Occipital lobe (tissue), 2 donors: ENCODE results near the gene CDH23. TPM values are rescaled to one million over a fixed set of nuclear protein-coding genes. Genes with fewer than 3 reads are reported as not detected.

Source experiments
- DNase-seq: peaks from one replicate; lab custom pipeline; 2025; lab: John Stamatoyannopoulos, UW
- total RNA-seq: library from RNA; depleted of rRNA; stranded (reverse); fragments of >200 nt; gene quantifications from one replicate; pipeline ENCODE4 v1.2.3, GENCODE V29; 2014

The CDH23 gene
- total RNA-seq, 1 donor from 2014 or later, result 1.2 TPM

DNA sequence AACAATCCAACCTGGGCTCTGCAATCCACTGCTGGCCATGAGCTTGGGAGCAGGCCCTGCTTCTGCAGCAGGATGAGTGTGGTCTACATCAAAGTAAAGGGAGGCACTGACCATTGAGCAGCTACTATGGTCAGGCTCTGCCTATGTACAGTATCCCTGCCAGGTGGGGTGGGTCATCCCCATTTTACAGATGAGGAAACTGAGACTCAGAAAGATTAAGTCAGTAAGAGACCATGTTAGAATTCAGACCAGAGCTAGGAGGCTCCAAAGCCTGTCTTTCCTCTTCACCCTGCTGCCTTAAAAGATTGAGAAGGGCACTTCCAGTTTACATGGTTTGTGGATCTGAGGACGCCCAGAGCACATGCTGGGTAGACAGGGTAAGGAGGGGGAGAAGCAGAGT lies 27.1 kb upstream of the CDH23 start:
- DNase-seq, result no peak

DNA sequence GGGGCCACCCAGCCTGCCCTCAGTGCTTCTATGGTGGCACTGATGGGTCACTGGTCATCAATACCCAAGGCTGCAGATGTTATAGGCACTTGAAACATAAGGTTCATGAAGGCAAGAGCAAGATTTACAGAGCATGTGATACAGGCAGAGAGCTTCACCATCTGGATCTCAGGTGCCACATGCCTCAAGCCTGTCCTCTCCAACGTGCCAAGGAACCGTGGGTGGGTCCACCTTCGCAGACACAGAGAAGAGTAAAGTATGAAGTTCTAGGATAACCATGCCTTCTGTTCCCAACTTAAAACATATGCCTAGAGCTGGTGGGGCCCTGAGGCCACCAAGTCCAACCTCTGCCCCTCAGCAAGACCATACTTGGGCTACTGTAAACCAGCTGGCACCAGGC lies 26.7 kb upstream of the CDH23 start:
- DNase-seq, result no peak

DNA sequence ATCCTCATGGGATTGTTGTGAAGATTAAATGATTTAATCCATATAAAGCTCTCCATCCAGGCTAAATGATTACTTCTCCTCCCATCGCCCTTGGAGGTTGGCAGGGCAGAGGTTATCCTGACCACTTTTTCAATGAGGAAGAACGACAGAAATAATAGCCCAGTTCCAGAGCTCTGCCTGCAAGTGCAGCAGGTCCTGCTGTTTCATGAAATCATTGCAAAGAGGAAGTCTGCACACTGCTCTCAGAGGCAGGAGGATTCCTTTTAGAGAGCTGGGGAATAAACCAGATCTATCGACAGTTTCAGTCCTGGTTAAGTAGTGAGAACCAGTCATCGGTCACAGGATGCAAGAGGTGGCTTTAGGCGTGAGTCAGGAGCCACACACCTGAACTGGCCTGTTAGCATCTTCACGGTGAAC lies 25.0 kb upstream of the CDH23 start:
- no peak for DNase-seq

DNA sequence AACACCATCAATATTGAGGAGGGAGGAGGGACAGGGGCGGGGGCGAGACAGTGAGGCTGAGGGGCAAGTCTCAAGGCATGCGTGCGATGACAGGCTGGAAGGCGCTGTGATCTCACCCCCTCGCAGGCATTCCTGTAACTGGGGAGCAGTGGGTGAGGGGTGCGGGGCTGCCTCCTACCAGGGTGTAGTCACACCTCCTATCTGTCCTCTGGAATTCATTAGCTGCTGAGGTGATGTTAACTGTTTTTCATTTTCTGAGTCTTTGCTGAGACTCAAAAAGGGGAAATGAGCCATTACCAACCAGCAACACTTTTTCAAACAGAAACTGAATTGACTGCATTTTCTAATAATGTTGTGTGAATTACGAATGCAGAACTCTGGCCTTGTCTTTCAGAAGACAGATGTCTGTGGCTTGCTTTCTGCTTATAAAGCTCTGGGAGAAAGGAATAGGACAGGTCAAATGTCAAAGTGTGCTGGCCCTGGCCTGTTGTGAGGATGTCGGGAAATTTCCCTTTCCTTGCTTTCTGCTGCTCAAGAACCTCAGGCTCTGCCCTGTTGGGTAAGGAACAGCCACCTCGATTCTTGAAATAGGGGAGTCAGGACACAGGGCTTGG lies 23.7 kb upstream of the CDH23 start:
- no peak for DNase-seq

DNA sequence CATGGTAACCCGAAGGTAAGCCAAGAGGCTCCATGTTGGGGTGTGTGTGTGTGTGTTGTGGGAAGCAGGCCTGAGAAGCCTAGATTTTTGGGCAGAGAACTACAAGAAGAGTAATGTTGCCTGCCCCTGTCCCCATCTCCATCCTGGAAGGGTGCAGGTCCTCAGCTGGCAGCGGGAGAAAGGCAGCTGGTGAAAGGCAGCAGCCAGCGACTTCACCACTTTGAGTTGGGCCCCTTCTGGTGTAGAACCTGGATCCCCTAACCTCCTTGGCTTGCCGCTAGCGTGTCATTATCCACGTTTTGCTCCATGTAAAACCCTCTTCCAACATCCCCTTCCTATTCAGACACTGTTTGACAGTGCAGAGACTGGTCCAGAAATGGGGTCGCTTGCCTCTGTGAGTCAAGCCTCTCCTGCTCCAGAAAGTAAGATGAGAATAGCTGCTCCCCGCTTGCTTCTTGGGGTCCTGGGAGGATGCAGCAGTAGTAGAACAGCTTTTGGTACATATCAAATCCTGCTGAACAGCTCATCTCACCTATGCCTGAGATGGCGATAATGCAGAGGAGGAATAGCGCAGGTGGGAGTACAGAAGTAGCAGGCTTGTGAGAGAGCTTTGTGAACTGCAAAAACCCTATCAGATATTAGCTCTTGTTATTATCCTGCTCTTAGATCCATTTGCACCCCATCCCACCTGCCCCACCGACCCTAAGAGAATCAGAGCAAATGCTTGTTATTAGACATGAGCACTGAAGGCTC lies 22.1 kb upstream of the CDH23 start:
- no peak for DNase-seq

DNA sequence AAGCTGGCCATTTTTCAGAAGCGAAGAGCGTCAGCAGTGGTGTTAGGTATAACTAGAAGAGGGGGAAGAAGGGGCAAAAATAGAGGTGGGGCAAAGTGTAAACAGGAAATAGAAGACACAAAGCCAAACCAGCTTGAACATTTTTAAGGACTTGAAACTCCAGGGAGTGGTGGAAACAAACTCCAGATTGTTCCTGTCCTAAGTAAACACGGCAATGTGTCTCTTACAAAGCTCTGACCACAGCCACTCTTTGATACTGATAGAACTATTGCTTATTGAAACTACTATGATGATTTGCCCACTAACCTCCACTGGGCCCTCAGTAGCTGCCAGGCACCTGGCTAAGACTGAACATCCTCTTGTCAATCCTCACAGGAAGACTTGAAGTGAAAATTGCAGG lies 20.8 kb upstream of the CDH23 start:
- no peak for DNase-seq

DNA sequence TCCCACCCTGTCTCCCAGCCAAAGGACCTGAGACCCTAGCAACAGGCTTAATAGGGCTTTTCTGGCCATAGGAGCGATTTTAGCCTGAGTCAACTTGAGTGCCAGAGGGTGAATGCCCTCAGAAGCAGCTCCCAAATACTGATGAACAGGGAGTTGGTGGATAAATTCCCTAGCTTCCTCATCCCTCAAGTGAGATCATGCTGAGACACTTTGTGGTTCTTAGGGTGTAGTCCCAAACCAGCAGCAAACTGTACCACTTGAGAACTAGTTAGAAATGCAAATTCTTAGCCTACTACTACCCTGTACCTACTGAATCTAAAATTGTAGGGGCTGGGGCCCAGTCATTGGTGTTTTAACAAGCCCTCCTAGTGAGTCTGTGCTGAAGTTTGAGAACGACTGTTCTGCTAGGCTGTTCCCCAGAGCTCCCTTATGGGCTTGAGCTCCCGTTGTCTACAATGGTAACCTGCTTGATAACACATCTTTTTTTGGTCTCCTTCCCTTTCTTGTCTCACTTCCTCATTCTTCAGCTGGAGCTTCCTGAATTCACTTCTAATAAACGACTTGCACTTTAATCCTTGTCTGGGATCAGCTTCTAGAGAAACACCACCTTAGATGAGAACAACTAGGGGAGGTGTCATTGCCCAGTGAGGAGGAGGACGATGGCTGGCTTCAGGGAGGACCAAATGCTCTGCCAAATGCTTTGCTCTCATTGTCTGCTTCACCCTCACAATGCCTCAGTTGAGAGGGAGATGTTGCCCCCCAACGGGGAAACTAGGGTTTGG lies 18.2 kb upstream of the CDH23 start:
- DNase-seq, result no peak

DNA sequence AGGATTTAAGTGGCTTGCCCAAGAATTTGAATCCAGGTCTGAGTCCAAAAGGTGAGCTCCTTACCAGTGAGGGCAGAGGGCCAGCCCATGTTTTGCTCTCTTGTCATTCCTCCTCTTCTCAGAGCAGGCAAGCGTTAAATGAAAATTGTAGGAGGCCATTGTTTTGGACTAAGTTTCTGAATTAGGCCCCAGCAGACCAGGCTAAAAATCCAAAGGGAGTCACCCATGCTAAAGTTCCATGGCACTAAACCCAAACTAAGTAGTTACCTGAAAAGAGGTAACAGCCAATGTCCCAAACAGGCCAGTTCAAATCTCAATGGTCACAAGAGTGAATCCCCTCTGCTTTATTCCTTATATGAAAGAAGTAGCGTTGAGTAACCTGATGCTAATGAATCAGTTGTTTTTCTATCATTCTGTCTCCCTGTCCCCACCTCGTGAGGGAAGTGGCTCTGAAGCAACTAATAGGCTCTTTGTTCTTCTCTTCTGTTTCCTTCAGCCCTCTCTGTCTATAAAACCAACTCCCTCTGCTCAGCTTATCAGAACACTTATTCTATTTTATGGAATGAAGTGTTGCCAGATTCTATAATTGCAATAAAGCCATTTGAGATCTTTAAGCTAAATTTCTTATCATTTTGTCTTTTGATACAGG lies 17.5 kb upstream of the CDH23 start:
- DNase-seq, result no peak

DNA sequence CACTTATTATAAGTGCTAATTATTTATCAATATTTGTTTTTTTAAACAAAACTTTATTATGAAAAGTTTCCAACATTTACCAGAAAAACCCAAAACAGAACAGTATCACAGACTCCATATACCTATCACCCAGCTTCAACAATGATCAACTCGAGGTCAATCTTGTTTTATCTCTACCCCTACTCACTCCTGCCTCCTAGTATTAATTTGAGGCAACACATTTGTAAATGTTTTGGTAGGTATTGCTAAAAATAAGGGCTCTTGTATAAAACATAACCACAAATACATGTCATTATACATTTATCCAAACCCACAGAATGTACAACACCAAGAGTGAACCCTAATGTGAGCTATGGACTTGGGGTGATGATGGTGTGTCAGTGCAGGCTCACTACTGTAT lies 15.9 kb upstream of the CDH23 start:
- no peak for DNase-seq

DNA sequence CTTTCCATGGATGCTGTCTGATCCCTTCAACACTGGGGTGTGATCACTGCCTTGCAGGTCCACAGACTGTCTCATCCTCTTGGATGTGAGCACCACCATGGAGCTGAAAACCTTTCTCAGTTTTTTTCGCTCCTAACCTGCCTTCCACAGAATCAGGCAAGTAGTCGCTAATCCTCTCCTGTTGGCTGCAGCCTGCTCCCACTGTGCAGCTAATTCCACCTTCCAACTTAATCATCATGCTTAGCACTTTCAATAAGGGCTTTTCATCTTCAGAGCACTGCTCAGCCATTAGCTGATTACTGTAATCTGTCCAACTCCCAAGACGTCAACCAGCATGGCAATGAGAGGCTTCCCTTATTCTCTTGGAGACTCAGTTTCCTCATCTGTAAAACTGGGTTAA lies 15.1 kb upstream of the CDH23 start:
- no peak for DNase-seq

DNA sequence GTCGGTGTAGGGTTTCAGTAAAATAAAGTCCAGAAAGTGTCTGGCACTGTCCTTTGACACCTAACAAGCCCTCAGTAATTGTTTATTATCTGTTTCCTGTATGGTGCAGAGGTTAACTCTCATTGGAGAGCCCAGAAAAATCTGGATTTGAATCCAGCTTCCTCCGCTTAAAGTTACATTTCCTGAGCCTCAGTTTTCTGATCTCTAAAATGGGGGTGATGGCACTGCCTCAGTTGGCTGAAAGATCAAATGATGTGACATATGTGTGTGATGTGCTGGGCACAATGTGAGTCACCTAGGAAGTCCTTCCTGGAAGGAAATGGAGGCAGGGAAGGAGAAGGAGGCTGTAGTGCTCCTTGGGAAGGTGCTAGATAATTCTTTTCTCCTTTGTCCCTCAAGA lies 14.7 kb upstream of the CDH23 start:
- no peak for DNase-seq

DNA sequence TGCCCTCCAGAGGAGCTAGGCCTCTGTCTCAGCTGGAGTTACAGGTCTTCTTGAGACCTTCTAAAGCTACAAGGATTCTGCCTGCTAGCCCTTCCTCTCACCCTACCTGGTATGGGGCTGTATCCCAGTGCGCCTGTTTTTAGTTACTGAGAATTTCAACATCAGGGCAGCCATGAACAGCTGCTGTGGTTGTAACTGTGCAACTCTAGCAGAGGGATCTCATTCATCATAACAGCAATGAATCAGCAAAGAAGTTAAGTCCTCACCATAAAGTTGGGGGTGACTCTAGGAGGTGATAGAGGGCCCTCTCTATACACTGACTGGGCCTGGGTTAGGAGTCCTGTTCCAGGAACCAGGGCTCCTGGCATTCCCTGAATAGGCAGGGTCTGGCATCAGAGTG lies 14.0 kb upstream of the CDH23 start:
- DNase-seq, result no peak

DNA sequence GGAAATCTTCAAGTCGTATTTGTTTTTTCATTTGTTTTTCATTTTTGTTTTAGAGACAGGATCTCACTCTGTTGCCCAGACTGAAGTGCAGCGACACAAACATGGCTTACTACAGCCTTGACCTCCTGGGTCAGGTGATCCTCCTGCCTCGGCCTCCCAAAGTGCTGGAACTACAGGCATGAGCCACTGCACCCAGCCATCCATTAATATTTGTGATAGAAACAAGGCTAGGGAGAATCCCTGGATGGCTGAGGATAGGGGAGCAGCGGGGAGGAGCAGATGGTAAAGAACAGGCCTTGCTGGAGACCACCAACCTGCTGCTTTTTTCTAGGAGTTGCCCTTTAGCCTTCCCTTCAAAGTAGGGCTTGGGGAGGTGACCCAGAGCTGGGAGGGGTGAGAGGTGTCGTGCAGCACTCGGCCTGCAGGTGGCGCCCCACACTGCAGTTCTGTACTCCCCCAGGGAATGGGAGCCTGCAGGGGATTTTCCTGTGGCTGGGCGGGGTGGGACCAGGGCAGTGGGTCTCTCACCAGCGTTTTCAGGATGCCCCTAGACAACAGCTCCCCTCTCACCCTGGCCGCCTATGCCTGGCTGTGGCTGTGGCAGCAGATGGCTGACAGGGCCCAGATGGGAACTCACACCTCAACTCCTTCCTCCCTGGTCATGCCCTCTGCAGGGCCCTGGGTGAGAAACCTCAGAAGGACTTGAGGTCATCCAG lies 12.6 kb upstream of the CDH23 start:
- DNase-seq, result peak; percentile 56

DNA sequence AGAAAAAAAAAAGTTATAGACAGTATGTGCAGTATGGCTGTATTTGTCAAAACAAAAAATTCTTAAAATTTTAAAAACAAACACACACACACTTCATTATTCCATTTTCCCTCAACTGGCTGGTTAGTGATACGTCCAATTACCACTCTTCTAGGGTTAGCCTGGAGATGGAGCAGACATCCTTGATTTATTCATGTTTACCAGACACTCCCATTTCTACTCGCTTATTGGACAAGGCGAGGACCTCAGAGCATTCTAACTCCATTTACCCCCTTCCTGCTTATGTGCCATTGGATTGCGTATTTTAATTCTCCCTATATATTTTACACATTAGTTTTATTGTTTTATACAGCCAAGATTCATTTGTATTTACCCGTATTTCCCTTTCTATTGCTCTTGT lies 8.5 kb upstream of the CDH23 start:
- no peak for DNase-seq

DNA sequence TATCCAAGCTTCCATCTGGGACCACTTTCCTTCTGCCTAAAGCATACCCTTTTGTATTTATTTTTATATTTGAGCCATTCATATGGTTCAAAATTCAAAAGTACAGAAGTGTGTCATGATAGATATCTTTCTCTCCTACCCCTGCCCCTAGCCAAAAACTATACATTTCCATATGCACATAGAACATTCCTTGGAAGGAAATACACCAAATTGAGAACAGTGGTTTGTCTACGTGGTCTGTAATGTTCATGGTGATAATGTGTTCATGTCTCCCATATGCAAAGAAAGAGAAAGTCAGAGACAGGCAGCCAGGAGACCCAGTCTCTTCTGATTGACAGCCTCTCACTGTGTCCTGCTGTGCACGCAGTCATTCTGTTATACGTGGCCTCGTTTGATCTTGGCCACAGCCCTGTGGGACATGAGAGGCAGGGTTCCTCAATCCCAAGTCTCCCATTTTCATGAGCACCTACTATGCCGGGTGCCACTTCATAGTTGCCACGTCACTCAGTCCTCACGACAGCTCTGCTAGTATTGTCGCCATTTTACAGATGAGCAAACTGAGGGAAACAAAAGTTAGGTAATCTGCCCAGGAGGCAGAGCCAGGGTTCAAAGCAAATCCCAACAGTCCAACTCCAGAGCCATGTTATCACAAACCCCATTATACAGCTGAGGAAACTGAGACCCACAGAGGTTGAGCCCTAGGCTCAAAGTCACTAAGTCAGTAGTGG lies 8.0 kb upstream of the CDH23 start:
- DNase-seq, result no peak

DNA sequence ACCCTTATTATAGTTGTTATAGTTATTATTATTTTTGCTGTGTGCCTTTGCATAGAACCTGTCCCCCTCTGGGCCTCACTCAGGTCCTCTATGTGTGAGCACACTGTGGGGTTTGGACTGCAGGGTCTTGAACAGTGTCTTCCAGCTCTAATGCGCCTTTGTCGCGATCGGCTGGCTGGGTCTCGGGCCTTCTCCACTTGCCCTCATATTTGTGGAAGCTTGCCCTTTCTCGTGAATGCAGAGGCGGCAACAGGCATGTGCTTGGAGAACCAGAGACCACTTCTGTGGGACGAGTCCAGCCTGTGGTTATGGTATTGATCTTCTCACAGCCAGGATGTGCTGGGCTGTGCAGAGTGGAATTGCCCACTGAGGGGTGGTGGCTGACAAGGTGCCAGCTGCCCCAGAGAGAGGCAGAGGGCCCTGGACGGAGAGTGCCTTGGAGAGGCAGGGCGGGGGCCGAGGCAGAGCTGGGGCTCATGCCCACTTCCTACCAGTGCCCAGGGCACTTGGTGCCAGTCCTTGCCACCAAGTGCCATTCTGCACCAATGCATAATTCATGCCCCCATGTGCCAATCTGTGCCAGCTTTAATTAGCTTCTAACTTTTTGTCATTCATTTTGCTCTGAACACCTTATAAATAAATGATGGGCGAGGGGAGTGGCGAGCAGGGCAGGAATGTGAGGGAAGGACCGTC lies 6.8 kb upstream of the CDH23 start:
- no peak for DNase-seq

DNA sequence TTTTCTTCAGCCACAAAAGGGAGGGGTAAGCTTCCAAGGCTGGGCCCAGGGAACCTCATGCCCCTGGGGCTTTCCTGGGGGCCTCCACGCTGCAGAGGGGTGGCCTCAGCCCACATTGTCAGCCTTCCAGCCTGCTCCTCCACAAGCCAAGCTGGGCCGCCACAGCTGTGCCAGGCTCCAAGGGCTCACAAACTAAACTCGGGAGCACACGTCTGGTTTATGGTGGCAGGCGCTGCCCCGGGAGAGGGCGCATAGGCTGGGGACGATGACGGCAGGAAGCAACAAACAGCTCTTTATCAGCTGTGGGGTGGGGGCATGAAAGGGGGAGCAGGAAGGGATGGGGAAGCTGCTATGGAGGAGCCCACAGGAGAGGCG lies 6.3 kb upstream of the CDH23 start:
- DNase-seq, result peak; percentile 20

DNA sequence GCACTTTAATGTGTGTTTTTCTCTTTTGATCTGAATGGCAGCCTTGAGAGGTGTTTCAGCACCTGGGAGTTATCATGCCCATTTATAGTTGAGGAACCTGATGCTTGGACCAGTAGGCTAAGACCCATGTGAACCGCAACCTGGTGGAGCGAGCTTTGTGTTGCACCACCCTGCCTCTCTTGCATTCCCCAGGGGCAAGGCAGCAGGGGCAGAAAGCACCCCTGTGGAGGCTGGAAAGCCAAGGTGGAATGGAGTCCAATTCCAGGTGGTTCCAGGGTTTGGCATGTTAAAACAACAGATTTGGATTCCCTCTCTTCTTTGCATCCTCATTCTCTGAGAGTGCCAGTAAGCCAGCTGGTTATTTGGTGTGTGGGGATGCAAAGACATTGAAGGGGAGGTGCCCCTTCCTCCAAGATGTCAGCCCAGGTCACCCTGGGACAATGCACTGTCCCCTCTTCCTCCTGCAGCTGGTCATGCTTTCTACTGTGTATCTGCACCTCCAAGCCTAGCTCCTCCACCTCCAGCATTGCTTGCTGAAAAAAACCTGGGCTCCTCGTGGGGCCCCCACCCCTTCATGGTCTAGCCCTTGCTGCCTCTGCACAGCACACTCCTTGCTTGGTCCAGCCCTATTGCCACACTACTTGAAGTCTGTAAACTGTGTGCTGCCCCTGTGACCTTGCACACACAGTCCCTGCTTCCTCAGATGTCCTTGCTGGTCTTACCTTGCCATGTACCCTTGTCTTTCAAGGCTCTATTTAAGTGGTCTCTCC lies 5.6 kb upstream of the CDH23 start:
- DNase-seq, result no peak

DNA sequence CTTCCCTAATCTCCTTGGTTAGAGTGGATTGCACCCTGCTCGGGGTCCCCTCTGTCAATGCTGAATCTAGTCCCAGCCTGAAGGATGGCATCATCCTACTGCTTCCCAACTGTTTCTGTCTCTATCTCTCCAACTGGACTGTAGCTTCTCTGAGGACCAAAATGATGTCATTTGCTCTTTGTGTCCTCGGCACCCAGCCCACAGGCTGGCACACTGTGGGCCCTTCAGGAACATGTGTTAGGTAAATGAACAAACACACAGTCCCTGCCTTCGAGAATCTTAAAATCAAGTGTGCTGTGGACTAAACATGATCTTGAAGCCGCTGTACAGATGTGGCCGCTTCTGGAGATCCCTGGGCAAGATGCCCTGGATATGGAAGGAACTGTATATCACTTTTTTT lies 5.0 kb upstream of the CDH23 start:
- DNase-seq, result no peak

DNA sequence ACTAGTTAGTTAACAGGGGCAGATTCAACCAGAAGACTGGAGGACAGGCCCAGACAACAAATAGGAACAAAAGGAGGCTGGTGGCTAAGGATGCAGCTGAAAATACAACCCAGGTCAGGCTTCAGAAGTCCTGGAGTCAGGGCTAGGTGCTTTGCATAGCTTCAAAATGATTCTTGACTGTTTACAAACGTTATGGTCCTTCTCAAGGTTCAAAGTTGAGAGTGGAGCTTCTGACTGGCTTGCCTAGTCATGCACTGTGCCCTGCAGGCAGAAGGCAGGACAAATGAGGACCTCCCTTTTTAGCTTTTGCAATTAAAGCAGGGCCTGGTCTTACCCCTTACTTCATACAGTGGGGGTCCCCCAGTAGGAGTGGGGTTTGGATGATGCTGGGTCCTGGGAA lies 4.4 kb upstream of the CDH23 start:
- no peak for DNase-seq
